NCI-H345 (cell line): ENCODE data around the gene COX10.
"Not testable (repeated sequence)": the region's sequence is repeated elsewhere in the genome, so short reads cannot be mapped to it uniquely, and the experiment has no call there.

Source experiments
- DNase-seq: peaks from one replicate; lab custom pipeline; 2025; lab: John Stamatoyannopoulos, UW

COX10 gene

DNA sequence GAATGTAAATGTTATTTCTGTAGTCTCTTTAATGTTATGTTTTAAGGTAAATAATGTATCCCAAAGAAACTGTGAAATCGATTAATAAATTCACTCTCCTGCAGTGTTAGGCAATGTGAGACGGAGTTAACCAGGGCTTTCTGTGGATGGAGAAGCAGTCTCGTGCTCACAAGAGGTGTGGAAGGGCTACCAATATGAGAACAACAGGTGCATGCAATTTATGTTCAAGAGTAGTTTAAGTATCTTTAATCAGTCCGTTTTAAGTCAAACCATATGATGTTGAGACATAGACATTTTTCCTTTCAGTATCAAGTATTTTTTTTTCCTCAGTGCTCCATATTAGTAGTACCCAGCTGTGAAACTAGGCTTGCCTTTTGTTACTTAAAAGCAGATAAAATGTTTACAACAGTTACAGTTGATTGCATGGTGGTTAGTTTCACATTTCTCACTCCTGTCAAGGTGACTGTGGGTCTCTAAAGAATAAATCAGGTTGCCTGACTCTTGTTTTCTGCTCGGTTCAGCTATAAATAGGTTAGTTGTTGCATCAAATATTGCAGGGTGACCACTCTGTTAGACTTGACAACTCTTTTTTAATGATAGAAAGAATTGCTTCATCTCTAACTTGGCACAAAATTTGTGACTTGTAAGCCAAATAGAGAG lies 54.4 kb downstream of the COX10 start:
- no peak for DNase-seq

DNA sequence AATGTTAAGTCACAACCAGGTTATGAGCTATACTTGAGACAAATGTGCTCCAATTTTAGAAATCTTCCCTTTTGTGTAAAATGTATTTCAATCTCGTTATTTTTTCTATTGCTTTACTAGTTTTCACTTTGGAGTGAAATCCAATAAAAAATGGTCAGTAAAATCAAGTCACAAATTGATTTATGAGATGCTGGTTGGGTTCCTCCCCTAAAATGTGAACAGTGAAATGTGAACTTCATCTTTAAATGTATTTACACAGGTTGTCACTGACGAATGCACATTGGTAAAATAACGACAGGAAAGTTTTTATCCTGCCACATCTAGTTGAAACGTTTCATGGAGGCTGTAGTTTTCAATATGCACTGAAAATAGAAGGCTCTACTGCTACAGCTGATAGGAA lies 55.5 kb downstream of the COX10 start:
- DNase-seq: no peak

DNA sequence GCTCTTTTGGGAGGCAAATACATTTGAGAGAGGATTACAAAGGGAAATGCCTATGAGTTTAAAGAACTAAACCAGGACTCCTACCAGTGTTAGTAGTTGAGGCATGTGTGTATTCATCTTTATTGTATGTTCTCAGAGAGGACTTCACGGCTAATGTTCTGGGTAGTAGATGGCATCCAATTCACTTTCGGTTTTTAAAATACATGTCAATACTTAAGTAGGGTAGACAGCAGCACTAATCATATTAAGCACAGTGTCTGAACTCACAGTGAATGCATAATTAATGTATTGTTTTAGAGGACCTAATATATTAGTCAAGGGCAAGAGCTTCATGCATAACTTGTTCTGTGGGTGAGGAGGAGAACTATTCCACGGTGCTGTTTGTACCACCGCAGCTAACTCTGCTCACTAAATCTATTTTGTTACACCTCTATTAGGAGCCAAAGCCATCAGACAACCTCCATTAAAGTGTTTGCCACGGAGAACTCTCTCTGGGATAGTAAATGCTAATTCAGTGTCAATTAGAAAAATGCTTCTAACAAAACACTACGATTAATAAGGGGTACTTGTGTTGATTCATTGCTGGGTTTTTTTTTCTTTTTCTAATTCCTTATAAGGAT lies 56.3 kb downstream of the COX10 start:
- no peak for DNase-seq

DNA sequence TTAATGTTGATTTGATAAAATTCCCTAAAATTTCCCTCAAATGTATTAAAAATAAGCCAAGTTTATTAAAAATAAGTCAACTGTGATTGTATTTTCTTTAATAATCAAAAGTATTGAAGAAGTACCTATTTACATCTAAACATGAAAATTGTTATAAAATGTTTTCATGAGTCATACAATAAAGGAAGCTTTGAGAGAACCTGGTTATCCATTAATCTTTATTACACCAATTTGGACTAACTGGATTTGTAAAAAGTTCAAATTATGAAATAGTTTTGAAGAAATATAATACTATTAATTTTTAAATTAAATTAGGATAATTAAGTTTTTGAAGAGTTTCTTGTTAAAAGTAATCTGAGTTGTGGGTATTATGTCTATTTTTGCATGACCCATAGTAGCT lies 63.8 kb downstream of the COX10 start:
- no peak for DNase-seq

DNA sequence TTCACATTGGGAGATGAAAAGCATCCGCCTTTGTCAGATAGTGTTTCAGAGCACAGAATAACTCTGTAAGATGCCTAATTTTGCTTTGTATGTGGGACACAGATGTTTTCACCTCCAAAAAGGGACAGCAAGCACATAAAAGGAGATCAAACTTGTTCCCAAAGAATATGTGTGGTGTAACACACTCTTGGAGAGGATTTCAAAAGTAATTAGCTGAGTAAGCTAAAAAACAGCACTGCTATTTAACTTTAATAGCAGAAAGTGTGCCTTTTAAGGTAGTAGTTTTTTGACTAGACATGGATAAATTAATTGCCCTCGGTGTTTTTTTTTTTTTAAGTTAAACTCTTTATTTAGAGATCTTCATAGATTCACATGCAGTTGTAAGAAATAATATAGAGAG lies 65.2 kb downstream of the COX10 start:
- DNase-seq: no peak

DNA sequence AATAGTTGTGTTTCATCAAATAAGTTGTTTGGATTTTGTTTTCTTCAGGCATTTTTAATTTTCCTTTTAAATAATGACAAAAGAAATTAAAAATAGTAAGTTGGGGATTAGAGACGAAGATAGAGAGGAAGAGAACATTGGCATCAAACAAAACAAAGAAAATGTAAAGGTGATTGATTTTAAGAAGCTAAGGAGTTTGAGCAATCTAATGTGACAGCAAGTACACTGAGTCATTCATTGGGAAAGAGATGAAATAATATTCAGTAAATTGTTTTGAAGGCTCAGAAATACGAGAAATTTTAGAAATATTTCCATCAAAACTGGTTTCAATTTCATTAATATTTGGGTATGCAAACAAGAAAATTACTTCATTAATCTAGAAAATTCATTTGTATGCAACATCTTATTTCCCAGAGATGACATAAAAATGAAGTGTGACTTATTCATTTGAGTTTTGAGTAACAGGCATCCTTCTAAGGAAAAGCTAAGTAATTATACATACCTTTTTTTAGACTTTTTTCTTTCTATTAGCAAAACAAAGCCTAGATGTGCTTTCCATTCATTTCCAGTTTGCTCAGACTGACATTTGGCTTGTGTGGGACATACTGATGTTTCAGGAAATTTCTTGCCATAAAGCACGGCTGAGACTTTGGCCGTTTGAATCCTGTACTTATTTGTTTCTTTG lies 66.7 kb downstream of the COX10 start:
- DNase-seq: no peak

DNA sequence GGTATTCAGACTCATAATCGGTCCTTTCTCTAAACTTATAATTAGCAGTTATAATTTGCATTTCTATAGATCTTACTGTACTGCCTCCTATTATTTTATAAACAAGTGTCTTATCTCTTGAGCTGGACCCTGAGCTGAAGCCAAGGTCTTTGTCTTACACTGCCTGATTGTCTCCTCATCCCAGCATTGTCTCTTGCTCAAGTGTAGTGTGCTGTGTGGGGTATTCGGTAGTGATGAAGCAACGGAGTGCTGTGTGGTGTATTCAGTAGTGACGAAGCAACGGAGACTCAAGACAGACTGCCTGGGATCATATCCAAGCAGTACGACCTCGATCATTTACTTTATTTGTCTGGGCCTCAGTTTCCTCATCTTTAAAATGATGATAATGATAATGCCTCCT lies 69.3 kb downstream of the COX10 start:
- no peak for DNase-seq

DNA sequence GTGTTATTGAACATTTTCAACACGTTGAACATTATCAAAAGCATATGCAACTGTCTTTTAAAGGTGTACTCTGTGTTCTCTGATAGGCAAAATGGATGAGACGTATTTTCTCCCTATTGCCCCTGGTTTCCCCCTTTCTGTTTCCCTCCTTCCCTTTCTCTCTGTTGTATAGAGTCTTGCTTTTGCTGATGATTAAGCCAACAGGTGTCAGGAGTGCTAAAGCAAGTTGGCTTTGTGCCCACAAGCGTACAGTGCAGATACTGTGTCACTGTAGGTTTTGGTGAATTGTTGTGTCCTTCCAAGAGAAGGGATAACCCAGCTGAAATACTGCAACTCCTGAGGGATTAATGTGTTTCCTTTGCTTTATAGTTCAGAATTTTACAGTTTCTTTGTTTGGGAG lies 74.4 kb downstream of the COX10 start:
- DNase-seq: peak; percentile 12

DNA sequence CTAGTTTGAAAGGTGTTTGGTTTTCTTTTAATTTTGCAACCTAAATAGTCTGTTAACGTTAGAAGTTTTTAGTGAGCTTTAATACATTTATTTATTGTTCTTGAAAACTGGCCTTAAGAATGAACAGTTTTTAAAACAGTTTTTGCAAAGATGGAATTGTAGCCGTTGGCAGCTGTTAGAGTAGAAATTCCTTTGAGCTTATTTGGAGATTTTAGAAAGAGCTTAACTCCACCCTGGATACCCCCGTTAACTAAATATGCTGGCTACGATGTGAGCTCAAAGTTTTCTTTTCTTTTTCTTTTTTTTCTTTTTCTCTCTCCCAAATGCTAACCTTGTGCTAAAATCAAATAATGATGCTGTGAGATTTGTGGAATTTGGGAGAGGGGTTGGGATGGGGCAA lies 75.2 kb downstream of the COX10 start:
- DNase-seq: no peak

DNA sequence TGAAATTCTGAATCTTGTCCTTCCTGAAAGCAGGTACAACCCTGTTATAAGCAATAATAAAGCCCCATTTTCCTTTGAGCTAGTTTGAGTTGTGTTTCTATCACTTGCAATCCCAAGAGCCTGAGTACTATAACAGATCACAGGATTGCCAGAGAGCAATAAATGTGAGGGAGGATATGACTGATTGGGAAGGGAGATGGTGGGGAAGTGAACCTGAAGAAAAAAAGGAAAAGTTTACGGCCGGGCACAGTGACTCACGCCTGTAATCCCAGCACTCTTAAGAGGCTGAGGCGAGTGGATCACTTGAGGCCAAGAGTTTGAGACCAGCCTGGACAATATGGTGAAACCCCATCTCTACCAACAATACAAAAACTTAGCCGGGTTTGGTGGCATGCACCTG lies 80.4 kb downstream of the COX10 start:
- DNase-seq: no peak

DNA sequence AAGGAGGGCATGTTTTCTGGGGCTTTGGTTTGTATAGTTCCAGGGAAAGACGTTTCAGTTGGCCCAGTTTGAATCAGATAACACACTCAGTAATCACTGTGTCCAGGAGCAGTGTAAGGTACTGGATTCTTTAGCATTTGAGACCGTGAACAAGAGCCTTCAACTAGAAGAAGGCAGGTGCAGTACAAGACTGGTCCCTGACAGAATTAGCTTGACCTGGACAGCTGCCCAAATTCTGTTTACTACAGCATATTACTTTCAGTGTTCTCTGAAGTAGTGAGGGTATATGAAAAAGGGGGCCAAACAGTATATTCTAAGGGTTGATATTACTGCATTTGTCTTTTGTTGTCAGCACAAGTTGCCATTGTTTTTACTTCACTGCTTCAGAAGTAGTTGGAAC lies 81.3 kb downstream of the COX10 start:
- no peak for DNase-seq

DNA sequence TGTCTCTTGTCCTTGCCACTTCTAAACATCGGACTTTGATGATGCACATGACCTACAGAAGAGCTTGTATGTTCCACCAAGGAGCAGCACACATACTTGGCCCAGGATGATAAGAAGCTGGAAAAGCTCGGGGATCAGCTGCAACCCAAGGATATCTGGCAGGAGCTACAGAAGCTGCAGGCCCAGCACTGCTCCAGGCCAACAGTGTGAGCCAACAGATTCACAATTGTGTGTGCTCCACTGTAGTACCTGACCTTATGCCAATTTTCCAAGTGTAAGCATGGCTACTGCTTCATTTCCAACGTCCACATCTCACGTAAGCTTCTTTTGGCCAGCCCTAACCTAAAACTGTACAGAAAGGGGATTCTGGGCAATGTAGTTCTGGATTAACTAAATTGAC lies 83.4 kb downstream of the COX10 start:
- DNase-seq: no peak

DNA sequence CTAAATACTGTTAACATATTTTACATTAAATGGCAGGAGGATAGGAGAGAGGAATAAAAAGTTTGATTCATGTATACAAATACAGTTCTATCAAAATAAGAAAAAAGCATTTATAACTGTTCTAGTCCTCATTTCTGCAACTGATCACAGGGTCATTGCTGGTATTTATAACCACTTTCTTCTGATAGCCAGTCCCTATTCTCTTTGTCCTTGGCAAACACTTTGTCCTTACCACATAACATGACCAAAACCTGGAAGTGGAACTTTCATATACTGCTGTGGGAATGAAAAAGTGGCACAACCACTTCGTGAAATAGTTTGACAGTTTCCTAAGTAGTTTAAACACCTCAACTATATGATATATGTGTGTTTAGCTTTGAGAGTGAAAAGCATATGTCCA lies 84.1 kb downstream of the COX10 start:
- no peak for DNase-seq

DNA sequence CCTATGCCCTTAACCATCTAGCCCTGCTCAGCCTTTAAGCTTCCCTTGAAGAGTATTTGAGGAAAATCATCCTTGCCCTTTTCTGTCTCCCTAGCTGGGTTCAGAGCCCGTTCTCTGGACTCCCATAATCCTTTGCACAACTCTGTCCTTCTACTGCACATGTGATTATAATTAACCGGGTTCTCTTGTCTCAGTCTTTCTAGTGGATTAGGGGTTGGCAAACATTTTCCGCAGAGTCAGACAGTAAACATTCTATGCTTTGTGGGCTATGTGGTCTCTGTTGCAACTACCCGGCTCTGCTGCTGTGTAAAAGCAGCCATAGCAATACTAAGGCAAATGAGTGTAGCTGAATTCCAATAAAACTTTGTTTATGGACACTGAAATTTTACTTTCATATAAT lies 87.4 kb downstream of the COX10 start:
- no peak for DNase-seq

DNA sequence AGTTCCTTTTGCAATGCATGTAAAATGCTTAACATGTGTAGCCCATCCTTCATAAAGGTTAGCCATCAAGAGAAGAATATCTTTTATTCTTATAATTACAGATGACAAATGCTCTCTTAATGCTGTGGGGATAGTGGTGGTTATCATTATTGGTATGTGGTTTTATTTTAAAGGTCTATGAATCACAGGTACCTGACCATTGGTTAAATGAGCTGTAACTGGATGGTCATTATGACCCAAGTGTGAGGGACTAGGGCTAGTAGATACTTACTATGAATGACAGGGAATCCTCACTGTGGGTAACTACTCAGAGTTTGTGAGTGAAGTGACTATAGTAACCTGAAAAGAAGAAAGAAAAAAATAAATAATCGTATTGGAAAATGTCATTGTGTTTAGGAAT lies 88.5 kb downstream of the COX10 start:
- DNase-seq: no peak

DNA sequence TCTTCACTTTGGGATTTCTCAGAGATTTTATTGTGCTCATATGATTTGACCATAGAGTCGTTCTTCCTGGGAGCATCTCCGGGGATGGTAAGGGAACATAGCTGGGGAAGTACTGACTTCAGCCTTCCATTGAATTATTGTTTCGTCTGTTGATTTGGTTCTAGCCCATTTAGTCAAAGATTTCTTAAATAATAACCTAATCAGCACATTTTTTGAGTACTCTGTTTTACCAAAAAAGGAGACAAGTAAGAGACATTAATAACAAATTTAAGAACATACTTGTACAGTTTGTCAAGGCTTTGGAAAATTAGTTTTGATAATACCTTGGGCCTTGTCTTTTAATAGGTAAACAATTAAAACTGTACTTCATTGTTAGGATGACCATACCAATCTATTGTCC lies 89.4 kb downstream of the COX10 start:
- DNase-seq: no peak

DNA sequence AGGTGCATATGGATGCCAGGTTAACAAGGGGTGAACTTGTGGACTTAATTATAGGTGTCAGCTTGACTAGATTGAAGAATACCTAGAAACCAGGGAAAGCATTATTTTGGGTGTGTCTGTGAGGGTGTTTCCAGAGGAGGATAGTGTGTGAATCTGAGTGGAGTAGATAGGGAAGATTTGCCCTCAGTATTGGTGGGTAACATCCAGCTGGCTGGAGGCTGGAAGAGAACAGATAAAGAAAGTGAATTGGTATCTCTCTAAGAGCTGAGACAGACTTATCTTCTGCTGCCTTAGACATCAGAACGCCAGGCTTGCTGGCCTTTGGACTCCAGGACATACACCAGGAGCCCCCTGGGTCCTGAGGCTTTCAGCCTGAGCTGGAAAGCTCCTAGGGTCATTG lies 92.1 kb downstream of the COX10 start:
- no peak for DNase-seq

DNA sequence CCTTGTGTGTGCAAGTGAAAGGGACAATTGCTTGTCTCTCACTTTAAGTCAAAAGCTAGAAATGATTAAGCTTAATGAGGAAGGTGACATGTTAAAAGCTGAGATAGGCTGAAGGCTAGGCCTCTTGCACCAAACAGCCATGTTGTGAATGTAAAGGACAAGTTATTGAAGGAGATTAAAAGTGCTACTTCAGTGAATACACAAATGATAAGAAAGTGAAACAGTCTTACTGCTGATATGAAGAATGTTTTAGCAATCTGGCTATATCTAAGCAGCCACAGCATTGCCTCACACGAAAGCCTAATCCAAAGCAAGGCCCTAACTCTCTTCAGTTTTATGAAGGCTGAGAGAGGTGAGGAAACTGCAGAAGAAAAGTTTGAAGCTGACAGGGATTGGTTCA lies 96.3 kb downstream of the COX10 start:
- DNase-seq: no peak

DNA sequence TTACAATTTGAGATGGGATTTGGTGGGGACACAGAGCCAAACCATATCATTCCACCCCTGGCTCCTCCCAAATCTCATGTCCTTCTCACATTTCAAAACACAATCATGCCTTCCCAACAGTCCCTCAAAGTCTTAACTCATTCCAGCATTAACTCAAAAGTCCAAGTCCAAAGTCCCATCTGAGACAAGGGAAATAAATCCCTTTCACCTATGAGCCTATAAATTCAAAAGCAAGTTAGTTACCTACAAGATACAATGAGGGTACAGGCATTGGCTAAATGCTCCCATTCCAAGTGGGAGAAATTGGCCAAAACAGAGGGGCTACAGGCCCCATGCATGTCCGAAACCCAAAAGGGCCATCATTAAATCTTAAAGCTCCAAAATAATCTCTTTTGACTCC lies 98.5 kb downstream of the COX10 start:
- not testable (repeated sequence) for DNase-seq

DNA sequence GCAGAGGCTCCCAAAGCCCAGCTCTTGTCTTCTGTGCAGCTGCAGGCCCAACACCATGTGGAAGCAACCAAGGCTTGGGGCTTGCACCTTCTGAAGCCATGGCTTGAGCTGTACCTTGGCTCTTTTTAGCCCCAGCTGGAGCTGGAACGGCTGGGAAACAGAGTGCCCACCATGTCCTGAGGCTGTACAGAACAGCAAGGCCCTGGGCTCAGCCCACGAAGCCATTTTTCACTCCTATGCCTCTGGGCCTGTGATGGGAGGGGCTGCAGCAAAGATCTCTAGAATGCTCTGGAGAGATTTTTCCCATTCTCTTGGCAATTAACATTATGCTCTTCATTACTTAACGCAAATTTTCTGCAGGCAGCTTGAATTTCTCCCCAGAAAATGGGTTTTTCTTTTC lies 99.3 kb downstream of the COX10 start:
- DNase-seq: no peak

DNA sequence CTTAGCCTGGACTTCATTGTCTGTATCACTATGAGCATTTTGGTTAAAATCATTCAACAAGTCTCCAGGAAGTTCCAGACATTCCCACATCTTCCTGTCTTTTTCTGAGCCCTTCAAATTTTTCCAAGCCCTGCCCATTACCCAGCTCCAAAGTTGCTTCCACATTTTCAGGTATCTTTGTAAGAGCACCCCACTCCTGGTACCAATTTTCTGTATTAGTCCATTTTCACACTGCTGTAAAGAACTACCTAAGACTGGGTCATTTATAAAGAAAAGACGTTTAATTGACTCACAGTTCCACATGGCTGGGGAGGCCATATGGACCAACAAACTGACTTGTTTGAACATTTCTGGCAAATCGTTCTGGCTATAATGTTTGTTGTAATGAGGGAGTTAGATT lies 100.0 kb downstream of the COX10 start:
- DNase-seq: no peak

DNA sequence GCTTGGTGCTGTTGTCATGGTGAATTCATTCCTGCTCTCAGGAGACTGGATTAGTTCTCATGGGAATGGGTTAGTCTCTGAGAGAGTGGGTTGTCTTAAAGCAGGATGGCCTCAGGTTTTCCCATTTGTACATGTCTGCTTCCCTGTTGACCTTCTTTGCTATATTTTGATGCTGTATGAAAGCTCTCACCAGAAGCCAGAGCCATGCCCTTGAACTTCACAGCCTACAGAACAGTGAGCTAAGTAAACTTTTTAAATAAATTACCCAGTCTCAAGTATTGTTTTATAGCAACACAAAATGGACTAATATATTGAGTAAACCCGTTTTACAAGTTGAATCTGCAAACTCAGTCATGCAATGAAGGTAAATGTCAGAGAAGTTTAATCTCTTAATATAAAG lies 100.6 kb downstream of the COX10 start:
- no peak for DNase-seq

DNA sequence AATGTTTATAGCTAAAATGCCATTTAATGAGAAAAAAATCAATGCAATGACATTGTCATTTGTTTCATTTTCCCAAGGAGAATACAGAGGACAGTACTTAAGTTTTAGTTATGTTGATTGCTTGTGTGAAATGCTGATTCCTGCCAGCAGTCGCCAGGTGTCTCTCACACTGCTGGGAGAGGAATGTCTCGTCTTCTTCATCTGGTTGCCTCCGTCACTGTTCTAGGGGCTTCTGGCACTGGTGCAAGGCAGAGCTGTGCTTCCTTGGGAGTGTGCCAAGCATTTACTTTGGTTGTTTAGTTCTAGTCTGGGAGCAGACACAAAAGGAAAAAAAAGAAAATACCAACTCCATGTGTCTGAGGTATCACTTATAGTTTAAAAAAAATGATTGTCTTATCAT lies 107.7 kb downstream of the COX10 start:
- DNase-seq: peak; percentile 1

DNA sequence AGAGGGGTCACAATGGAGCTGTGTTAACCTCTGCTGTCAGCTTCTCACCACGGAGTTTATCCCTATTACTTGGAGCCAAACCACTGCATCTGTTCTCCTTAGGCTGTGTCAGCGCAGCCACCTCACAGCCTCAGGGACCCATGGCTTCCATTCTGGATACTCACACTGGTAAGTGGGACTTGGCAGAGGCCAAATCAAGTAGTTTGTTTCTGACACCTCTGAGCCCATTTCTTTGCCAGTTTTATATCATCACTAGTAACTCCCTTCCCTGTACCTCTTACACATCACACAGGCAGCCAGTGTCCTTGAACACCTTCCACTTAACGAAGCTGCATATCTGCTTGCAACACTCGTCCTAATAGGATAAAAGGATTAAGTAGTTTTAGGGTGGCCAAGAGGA lies 108.5 kb downstream of the COX10 start:
- not testable (repeated sequence) for DNase-seq
